HUDEP-2 (cell line): ENCODE data around the gene POLR3GL.
"Not testable (repeated sequence)": the region's sequence is repeated elsewhere in the genome, so short reads cannot be mapped to it uniquely, and the experiment has no call there.

ENCODE experiments used
- DNase-seq, 76 experiments: peaks; one replicate each; lab custom pipeline; 2025; ENCODE audit not compliant: unreplicated experiment in 76 of 76; lab: John Stamatoyannopoulos, UW

Gene POLR3GL

GRCh38 chr1:146013559-146013922 is 49.1 kb downstream of the POLR3GL start:
- no peak for DNase-seq

GRCh38 chr1:146016891-146017290 is 52.4 kb downstream of the POLR3GL start:
- DNase-seq: no peak

DNA sequence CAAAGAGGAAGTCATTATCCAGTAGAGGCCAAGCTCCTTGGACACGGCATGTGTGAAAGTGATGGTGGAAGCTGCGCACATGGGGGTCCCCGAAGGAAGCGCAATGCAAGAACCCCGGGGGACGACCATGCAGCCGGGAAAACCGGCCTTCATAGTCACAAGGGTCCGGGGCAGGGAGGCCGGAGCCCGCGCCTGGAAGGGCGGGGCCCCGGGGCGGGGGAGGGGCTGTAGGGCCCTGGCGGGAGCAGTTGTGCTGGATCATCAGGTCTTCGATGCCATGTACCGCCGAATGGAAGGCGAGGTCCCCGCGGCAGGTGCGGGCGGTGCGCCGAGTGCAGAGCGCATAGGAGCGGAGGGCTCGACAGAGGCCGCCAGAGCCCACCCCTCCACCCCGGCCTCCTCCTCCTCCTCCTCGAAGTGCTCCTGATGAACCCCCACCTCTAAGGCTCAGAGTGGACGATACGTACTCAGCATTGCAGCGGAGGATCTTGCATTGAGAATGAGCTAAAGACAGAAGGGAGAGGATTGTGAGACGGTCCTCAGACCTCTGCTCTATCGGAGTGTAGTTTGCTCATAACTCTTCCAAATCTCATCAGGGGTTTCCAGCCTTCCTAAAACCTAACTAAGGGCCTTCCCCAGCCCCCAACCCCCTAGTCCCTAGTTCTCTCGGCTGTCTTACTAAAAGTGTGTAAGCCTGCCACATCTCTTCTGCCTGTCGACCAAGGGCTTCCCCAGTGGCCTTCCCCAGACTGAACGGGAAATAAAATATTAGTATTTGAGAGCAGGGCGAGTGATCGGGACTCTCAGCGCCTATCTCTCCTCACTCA is 55.0 kb downstream of the POLR3GL start:
- no peak for DNase-seq

GRCh38 chr1:146020058-146021049 is 55.9 kb downstream of the POLR3GL start:
- no peak for DNase-seq

DNA sequence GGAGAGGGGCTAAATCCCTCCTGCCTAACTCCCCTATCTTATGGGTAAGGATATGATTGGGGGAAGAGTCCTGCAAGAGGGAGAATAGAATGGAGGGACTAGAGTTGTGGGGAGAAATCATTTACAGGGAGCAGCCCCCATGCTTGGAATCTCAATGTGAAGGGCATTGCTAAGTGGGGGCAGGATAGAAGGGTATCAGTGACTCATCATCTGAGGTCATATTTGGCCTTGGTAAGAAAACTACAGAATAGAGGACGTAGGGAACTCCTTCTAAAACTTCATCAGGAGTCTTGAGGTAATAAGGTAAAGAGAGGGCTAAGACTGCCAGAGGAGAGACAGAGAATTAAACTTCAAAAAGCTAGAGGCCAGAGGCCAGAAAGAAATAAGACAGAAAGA is 56.6 kb downstream of the POLR3GL start:
- DNase-seq: no peak

- no peak for DNase-seq
These were observed 57.3 kb downstream of the POLR3GL start, which contains the start of gene HJV for GRCh38 chr1:146021622-146022402. Gene HJV, minus strand, starts transcription at chr1:146021735. Its CDS starts 1,504 bp downstream, at chr1:146020231.

DNA sequence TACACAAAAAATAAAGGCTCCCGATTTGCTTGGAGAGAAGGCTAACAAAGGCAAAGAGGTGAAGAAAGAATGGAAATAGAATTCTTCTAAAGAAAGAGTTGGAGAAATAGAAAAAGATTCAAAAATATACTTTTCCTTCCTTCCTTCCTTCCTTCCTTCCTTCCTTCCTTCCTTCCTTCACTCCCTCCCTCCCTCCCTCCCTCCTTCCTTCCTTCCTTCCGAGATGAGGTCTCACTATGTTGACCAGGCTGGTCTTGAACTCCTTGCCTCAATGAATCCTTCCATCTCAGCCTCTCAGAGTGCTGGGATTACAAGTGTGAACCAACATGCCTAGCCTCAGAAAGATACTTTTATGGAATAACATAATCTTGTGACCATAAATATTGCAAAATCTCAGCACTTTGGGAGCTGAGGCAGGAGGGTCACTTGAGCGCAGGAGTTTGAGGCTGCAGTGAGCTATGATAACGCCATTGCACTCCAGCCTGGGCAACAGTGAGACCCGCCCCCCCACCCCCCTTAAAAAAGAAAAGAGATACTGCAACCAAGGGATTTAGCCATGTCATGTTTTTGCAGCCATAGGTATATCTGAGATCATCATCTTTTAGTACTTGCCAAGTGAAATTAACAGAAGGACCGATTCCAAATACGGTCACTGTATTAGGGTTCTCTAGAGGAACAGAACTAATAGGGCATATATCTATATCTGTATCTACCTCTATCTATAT is 58.1 kb downstream of the POLR3GL start:
- no peak for DNase-seq

- DNase-seq: peak in 28 of 76 experiments; percentile 16 to 72 (median 36)
These were observed 61.5 kb downstream of the POLR3GL start for GRCh38 chr1:146025787-146026495.

DNA sequence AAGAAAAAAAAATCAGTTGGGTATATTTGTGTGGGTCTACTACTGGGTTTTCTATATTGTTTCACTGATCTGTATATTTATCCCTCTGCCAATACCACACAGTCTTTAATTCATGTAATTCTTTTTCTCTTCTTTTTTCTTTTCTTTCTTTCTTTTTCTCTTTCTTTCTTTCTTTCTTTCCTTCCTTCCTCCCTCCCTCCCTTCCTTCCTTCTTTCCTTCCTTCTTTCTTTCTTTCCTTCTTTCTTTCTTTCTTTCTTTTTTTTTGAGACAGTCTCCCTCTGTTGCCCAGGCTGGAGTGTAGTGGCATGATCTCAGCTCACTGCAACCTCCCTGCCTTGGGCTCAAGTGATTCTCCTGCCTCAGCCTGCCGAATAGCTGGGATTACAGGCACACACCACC is 62.2 kb downstream of the POLR3GL start:
- DNase-seq: not testable (repeated sequence)
